Activated CD4-positive, CD25-positive, alpha-beta regulatory T cell treated with anti-CD3 and anti-CD28 coated beads, Interleukin-2, amount 50 U/mL, for 72 hours (primary cell): ENCODE results near the gene LRBA.

Experiments
- DNase-seq: peaks from one replicate; pipeline ENCODE4 v3.0.0; 2021

Gene LRBA

GRCh38 chr4:150224896-150225591 lies 790.0 kb downstream of the LRBA start:
- DNase-seq = no peak

DNA sequence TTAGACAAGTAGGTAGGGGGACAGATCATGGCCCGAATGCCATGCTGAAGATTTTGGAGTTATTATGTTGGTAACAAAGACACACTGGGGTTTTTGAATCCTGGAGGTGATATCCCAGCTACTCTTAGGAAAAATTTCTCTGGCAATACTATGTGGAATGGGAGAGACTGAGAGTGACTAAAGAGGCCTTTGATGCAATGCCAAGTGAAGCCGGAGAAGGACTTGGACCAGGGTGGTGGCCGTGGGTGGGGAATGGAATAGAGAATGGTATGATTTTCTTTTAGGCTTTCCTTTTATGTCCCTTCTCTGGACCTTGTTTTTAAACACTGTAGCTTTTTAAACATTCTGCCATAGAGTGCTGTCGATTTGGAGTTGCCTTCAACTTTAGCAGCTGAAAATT lies 795.2 kb downstream of the LRBA start:
- no peak for DNase-seq

DNA sequence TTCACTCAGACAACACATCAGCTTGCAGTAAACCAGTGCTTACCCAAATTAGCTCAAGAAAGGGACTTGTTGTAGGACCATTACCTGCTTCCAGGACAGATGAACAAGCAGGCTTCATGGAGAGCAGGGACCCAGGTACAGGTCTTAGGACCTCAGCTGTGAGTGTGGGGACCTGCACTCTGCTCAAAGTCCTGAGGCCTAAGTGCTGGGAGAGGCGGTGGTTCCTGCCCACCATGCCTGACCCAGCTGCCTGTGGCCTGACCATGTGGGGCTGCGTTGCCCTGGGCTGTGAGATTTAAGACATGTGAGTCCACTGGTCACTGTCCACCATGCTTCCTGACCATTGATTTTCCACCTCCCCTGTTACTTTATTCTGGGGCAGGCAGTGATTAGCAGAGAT lies 796.6 kb downstream of the LRBA start:
- DNase-seq = no peak

DNA sequence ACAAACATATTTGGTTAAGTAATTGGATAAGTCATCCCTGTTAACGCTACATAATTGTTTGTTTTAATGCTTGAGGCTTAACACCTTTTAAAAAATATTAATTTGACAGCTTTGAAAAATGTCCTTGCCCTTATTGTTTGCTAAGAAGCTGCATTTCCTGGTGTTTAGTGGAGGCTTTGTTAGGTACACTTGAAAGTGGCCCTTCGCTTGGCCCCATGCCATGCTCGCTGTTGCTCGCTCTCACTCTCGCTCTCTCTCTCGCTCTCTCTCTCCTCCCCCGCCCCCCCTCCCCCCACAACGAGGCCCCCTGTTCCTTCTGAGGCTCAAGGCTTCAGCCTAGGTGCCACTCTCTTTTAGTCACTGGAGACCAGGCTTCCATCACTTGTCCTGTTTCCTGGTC lies 797.3 kb downstream of the LRBA start:
- DNase-seq = no peak

DNA sequence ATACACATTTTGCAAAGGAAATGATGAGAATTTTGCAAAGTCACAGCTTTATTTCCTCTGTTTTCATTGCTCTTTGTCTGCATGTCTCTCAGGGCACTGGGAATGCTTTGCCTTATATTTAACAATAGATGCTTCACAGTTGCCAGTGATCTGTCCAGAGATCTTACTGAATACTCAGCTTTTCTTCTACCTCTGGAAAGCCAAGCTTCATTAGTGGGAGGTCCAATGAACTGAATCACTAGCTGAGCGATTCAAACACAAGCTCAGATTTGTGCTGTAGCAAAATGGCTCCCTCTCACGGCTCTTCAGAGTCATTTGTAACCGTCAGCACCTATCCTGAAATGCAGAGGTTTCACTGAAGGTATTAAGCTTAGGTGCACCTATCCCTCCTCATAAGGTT lies 797.9 kb downstream of the LRBA start:
- no peak for DNase-seq

- no peak for DNase-seq
Measured at GRCh38 chr4:150216726-150217125, 798.4 kb downstream of the LRBA start.

DNA sequence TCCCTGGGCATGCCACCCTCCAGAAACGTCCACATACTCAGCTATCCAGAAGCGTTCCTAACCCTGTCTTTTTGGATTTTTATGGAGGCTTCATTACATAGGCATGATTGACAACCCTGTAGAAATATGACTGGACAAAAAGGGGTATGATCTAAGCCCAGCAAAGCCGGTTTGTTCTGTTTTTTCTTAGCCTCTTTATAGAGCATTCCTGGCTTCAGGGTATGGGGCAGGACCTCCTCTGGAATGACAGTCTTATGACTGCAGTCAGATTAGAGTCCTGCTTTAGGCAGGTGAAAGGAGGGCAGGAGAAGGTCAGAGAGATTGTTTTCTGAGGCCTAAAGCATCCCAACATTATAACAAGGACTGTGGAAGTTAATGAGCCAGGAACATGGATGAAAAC lies 799.5 kb downstream of the LRBA start:
- DNase-seq = no peak
